ENCODE data around the gene RBFOX2.

RBFOX2 gene

GRCh38 chr22:35966314-35967045 is 62.1 kb downstream of the RBFOX2 start:
- TF ChIP-seq CTCF (IDR thresholded peaks at IDR 0.05): no peak
- H3K27ac ChIP-seq: no peak overlapping the region

GRCh38 chr22:35963237-35963810 is 65.3 kb downstream of the RBFOX2 start:
- H3K4me2 ChIP-seq (ENCODE audit: low read length): no peak overlapping the region
- no peak overlapping the region for H3K4me3 ChIP-seq (ENCODE audit: low read depth, low read length)
- H3K27ac ChIP-seq: no peak overlapping the region
- H2AFZ ChIP-seq: no peak overlapping the region
- no peak overlapping the region for H3K9ac ChIP-seq
- no peaks in the 10 kb centered on the region for H3K27me3 ChIP-seq (ENCODE audit: control insufficient read depth, insufficient read depth, low read length)
- no peaks in the 10 kb centered on the region for H3K36me3 ChIP-seq (ENCODE audit: control insufficient read depth, insufficient read depth, low read length)
- peaks cover 16% of the 10 kb centered on the region for H3K79me2 ChIP-seq
- no peaks in the 10 kb centered on the region for H3K9me3 ChIP-seq (ENCODE audit: control insufficient read depth, low read length)
- TF ChIP-seq CTCF (IDR thresholded peaks at IDR 0.05): no peak
- no peaks in the 10 kb centered on the region for H3K4me1 ChIP-seq

More at GRCh38 chr22:35966314-35967045, 62.1 kb downstream of the RBFOX2 start:
- Histone ChIP-seq H3K9me3 (ENCODE audit: control insufficient read depth, low read length) (no peaks in the 10 kb centered on the region), H3K4me3 (ENCODE audit: low read depth, low read length) (no peak overlapping the region), H3K27me3 (ENCODE audit: control insufficient read depth, insufficient read depth, low read length) (no peaks in the 10 kb centered on the region), H3K79me2 (peaks cover 11% of the 10 kb centered on the region), H3K9ac (no peak overlapping the region), H3K4me1 (no peaks in the 10 kb centered on the region), H3K36me3 (ENCODE audit: control insufficient read depth, insufficient read depth, low read length) (no peaks in the 10 kb centered on the region), H3K4me2 (ENCODE audit: low read length) (no peak overlapping the region), H2AFZ (no peak overlapping the region)

- Histone ChIP-seq H3K4me3 (ENCODE audit: low read depth, low read length) (peak overlapping the region; percentile 7), H3K4me1 (no peaks in the 10 kb centered on the region), H3K27ac (peak overlapping the region; percentile 67)
Measured at GRCh38 chr22:35961480-35962295, 66.9 kb downstream of the RBFOX2 start.

GRCh38 chr22:35960854-35961253 is 67.8 kb downstream of the RBFOX2 start:
- no peak for TF ChIP-seq CTCF (IDR thresholded peaks at IDR 0.05)
- Histone ChIP-seq H3K27ac (peak overlapping the region; percentile 36), H2AFZ (no peak overlapping the region), H3K4me3 (ENCODE audit: low read depth, low read length) (peak overlapping the region; percentile 7), H3K9ac (no peak overlapping the region), H3K36me3 (ENCODE audit: control insufficient read depth, insufficient read depth, low read length) (no peaks in the 10 kb centered on the region), H3K79me2 (peaks cover 13% of the 10 kb centered on the region), H3K4me1 (no peaks in the 10 kb centered on the region), H3K9me3 (ENCODE audit: control insufficient read depth, low read length) (no peaks in the 10 kb centered on the region), H3K27me3 (ENCODE audit: control insufficient read depth, insufficient read depth, low read length) (no peaks in the 10 kb centered on the region), H3K4me2 (ENCODE audit: low read length) (peak overlapping the region; percentile 18)

More at GRCh38 chr22:35961480-35962295, 66.9 kb downstream of the RBFOX2 start:
- Histone ChIP-seq H3K79me2 (peaks cover 13% of the 10 kb centered on the region), H3K9ac (no peak overlapping the region), H3K36me3 (ENCODE audit: control insufficient read depth, insufficient read depth, low read length) (no peaks in the 10 kb centered on the region), H2AFZ (no peak overlapping the region), H3K27me3 (ENCODE audit: control insufficient read depth, insufficient read depth, low read length) (no peaks in the 10 kb centered on the region), H3K9me3 (ENCODE audit: control insufficient read depth, low read length) (no peaks in the 10 kb centered on the region), H3K4me2 (ENCODE audit: low read length) (peak overlapping the region; percentile 18)
- no peak for TF ChIP-seq CTCF (IDR thresholded peaks at IDR 0.05)
